HG02840 (cell line): ENCODE data around the gene HSF4.

ENCODE experiments used
- ATAC-seq: cut with Tn5 transposase; IDR thresholded peaks from one replicate; pipeline ENCODE4 v1.9.1; 2021; ENCODE audit warnings: mild to moderate bottlenecking, moderate library complexity, moderate number of reproducible peaks; ENCODE audit not compliant: unreplicated experiment, low FRiP score

The HSF4 gene

GRCh38 chr16:67183627-67184452, 19.3 kb downstream of the HSF4 start, which contains the start of gene MATCAP1:
Gene MATCAP1, minus strand, starts transcription at chr16:67183963. Its CDS starts 3,353 bp downstream, at chr16:67180610.
- peak; percentile 92 for ATAC-seq

- ATAC-seq, result peak; percentile 3
Measured at GRCh38 chr16:67184453-67184994, 20.0 kb downstream of the HSF4 start.

GRCh38 chr16:67184995-67185650, 20.6 kb downstream of the HSF4 start:
- no peak for ATAC-seq

GRCh38 chr16:67185651-67186134, 21.1 kb downstream of the HSF4 start:
- ATAC-seq, result no peak

- ATAC-seq, result no peak
Measured at GRCh38 chr16:67186550-67186950, 22.0 kb downstream of the HSF4 start.

- ATAC-seq, result no peak
Measured at GRCh38 chr16:67187175-67187890, 22.8 kb downstream of the HSF4 start.

- ATAC-seq, result no peak
Measured at GRCh38 chr16:67188323-67188722, 23.8 kb downstream of the HSF4 start.

GRCh38 chr16:67188798-67189197, 24.3 kb downstream of the HSF4 start:
- no peak for ATAC-seq

- ATAC-seq, result no peak
Measured at GRCh38 chr16:67190041-67190440, 25.5 kb downstream of the HSF4 start, which contains the start of gene EXOC3L1. Gene EXOC3L1, minus strand, starts transcription at chr16:67190136. Its CDS starts 460 bp downstream, at chr16:67189676.

- ATAC-seq, result no peak
Measured at GRCh38 chr16:67190448-67191399, 26.2 kb downstream of the HSF4 start.

GRCh38 chr16:67191411-67191994, 27.0 kb downstream of the HSF4 start:
- ATAC-seq, result peak; percentile 10

GRCh38 chr16:67191995-67192681, 27.6 kb downstream of the HSF4 start, which contains the start of gene E2F4:
Gene E2F4, plus strand, starts transcription at chr16:67192155. Its CDS starts 73 bp downstream, at chr16:67192228.
- ATAC-seq, result peak; percentile 84

- ATAC-seq, result no peak
Measured at GRCh38 chr16:67192781-67193361, 28.3 kb downstream of the HSF4 start.

GRCh38 chr16:67193536-67193935, 29.0 kb downstream of the HSF4 start:
- ATAC-seq, result no peak

GRCh38 chr16:67194260-67194659, 29.7 kb downstream of the HSF4 start:
- no peak for ATAC-seq

- no peak for ATAC-seq
Measured at GRCh38 chr16:67195676-67196075, 31.1 kb downstream of the HSF4 start.

- ATAC-seq, result no peak
Measured at GRCh38 chr16:67196881-67197280, 32.3 kb downstream of the HSF4 start.

GRCh38 chr16:67197704-67198103, 33.2 kb downstream of the HSF4 start:
- no peak for ATAC-seq
